Activated naive CD4-positive, alpha-beta T cell treated with anti-CD3 and anti-CD28 coated beads, Interleukin-2, amount 10 ng/mL, durations not matched to agents 7 days and 5 days (primary cell): ENCODE results near the gene MROH2B.
"Not testable (repeated sequence)": the region's sequence is repeated elsewhere in the genome, so short reads cannot be mapped to it uniquely, and the experiment has no call there.

Experiments
- CTCF ChIA-PET: fragments of 350-600 bp; sonication (Branson Sonifier 250); formaldehyde crosslinking; loops from one replicate; lab custom pipeline; 2021; ENCODE audit warnings: antibody characterized with exemption; lab: Charles Lee
- DNase-seq: peaks from one replicate; pipeline ENCODE4 v3.0.0-alpha.2; 2020
- H3K27ac Mint-ChIP-seq: one replicate; pipeline ENCODE4 v1.8.0; 2021; ENCODE audit warnings: mild to moderate bottlenecking, moderate library complexity, mixed read lengths
- H3K27me3 Mint-ChIP-seq: one replicate; pipeline ENCODE4 v1.8.0; 2021; ENCODE audit warnings: mild to moderate bottlenecking, mixed read lengths
- H3K36me3 Mint-ChIP-seq: one replicate; pipeline ENCODE4 v1.8.0; 2021; ENCODE audit warnings: mixed read lengths
- H3K4me1 Mint-ChIP-seq: one replicate; pipeline ENCODE4 v1.8.0; 2021; ENCODE audit warnings: mixed read lengths
- H3K4me3 Mint-ChIP-seq: one replicate; pipeline ENCODE4 v1.8.0; 2021; ENCODE audit warnings: mild to moderate bottlenecking, moderate library complexity, mixed read lengths
- H3K9me3 Mint-ChIP-seq: one replicate; pipeline ENCODE4 v1.8.0; 2021; ENCODE audit warnings: mixed read lengths

The MROH2B gene

GRCh38 chr5:41067714-41068568, 3.2 kb downstream of the MROH2B start:
- CTCF ChIA-PET: no interaction called here
- no peaks in the 10 kb centered on the region for H3K9me3 Mint-ChIP-seq
- no peak overlapping the region for H3K4me3 Mint-ChIP-seq
- H3K36me3 Mint-ChIP-seq: no peaks in the 10 kb centered on the region
- DNase-seq: no peak
- no peaks in the 10 kb centered on the region for H3K4me1 Mint-ChIP-seq
- H3K27me3 Mint-ChIP-seq: no peaks in the 10 kb centered on the region
- no peak overlapping the region for H3K27ac Mint-ChIP-seq

DNA sequence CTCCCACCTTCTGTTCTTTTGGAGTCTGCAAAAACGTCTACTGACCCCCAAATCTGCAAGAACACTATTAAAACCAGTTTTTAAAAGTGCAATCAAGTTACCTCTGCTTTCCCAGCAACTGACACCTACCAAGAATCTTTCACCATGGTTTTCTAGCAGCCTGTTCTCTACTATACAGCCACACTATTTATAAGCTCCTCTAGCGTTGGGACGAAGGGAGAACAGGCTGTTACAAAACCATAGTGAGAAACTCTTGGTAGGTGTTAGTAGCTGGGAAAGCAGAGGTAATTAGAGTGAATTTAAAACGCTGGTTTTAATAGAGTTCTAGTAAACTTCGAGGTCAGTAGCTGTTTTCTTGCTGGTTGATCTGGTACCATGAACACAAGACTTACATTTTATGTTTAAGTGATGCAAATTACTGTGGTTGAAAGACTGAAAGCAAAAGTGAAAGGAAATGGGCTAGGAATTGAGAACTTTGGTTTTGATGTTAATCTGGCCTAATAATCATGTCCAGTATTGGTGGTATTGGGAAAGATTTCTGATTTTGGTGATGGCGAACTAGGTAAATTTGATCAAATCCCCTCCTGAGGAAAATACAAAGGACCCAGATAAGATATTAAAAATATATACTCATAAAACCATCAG, 5.3 kb downstream of the MROH2B start:
- no peaks in the 10 kb centered on the region for H3K4me1 Mint-ChIP-seq
- no peaks in the 10 kb centered on the region for H3K27me3 Mint-ChIP-seq
- CTCF ChIA-PET: no interaction called here
- H3K4me3 Mint-ChIP-seq: no peak overlapping the region
- H3K9me3 Mint-ChIP-seq: no peaks in the 10 kb centered on the region
- DNase-seq: no peak
- H3K27ac Mint-ChIP-seq: no peak overlapping the region
- no peaks in the 10 kb centered on the region for H3K36me3 Mint-ChIP-seq

DNA sequence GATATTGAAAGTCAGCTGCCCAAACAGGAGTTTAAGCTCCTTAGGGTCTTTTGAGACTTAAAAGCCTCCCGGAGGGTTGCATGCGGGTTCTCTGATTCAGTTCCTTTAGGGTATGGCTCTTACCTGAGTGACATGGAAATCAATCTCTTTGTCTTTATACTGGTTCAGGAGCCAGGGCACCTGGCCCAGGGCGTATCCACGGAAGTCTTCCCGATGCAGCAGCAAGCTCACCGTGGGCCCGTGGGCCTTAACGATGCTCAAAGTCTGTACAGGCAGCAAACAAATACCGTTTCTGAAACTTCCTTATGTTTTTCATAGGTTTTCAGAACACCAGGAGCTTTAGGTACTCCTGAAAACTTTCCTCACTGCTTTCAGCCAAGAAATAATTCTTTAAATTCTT, 13.2 kb downstream of the MROH2B start:
- CTCF ChIA-PET: no interaction called here
- Mint-ChIP-seq H3K4me1 (no peaks in the 10 kb centered on the region), H3K9me3 (no peaks in the 10 kb centered on the region), H3K4me3 (no peak overlapping the region), H3K27me3 (no peaks in the 10 kb centered on the region), H3K36me3 (no peaks in the 10 kb centered on the region), H3K27ac (no peak overlapping the region)
- DNase-seq: no peak

DNA sequence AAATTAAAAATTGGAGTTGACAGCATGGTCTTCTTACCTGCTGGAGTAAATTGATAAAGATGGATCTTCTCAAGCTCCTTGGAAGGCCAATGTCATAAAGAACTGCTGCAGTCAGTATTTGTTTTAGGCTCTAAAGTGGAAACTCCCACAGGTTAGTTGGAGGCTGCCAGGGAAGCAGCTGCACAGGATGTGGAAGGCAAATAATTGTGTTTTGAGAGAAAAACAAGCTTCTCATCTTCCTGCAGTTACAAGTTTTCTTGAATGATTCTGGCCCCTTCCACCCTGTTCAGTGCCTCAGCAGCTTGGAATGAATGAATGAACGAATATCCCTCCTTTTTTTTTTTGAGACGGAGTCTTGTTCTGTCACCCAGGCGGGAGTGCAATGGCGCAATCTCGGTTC, 13.9 kb downstream of the MROH2B start:
- DNase-seq: no peak

GRCh38 chr5:41048986-41049385, 22.2 kb downstream of the MROH2B start:
- no peak overlapping the region for H3K4me3 Mint-ChIP-seq
- CTCF ChIA-PET: no interaction called here
- no peaks in the 10 kb centered on the region for H3K4me1 Mint-ChIP-seq
- H3K36me3 Mint-ChIP-seq: no peaks in the 10 kb centered on the region
- no peaks in the 10 kb centered on the region for H3K9me3 Mint-ChIP-seq
- H3K27ac Mint-ChIP-seq: no peak overlapping the region
- DNase-seq: no peak
- H3K27me3 Mint-ChIP-seq: no peaks in the 10 kb centered on the region

More for the DNA sequence above, 13.9 kb downstream of the MROH2B start:
- H3K27ac Mint-ChIP-seq: no peak overlapping the region
- CTCF ChIA-PET: no interaction called here
- no peaks in the 10 kb centered on the region for H3K36me3 Mint-ChIP-seq
- H3K9me3 Mint-ChIP-seq: no peaks in the 10 kb centered on the region
- H3K27me3 Mint-ChIP-seq: no peaks in the 10 kb centered on the region
- no peaks in the 10 kb centered on the region for H3K4me1 Mint-ChIP-seq
- H3K4me3 Mint-ChIP-seq: no peak overlapping the region

DNA sequence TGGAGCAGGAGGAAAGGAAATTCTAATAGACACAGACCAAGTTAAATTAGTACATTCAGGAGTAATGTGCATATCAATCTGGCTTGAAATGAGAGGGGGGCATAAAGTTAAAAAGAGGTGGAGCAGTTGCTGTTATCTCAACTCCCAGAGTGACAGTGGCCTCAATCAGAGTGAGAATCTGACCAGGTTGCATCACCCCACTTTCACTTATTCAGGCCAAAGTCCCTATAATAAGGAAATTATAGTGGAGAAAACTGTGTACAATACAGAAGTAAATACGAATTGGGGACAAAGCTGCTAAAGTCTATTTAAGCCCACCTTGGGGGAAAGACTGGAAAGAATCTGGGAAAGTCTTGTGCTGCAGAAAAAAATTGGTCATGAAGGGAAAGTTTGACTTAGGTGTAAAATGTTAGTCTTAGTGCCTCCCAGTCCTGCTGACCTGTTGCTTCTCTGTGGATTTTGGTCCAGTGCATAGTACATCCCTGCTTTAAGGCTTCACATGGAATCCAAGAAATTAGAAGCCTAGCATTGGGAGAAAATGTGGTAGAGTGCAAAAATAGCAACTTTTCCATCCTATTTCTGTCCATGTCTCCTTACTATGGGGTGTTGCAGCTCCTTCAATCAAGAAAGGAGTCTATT, 27.9 kb downstream of the MROH2B start:
- DNase-seq: no peak
- CTCF ChIA-PET: no interaction called here
- H3K27ac Mint-ChIP-seq: no peak overlapping the region
- no peaks in the 10 kb centered on the region for H3K27me3 Mint-ChIP-seq
- no peaks in the 10 kb centered on the region for H3K4me1 Mint-ChIP-seq
- no peak overlapping the region for H3K4me3 Mint-ChIP-seq
- H3K36me3 Mint-ChIP-seq: no peaks in the 10 kb centered on the region
- no peaks in the 10 kb centered on the region for H3K9me3 Mint-ChIP-seq

- Mint-ChIP-seq H3K9me3 (no peaks in the 10 kb centered on the region), H3K27me3 (no peaks in the 10 kb centered on the region), H3K4me1 (no peaks in the 10 kb centered on the region), H3K36me3 (no peaks in the 10 kb centered on the region), H3K27ac (no peak overlapping the region), H3K4me3 (no peak overlapping the region)
- CTCF ChIA-PET: no interaction called here
- DNase-seq: no peak
These were observed 38.2 kb downstream of the MROH2B start for GRCh38 chr5:41032973-41033372.

DNA sequence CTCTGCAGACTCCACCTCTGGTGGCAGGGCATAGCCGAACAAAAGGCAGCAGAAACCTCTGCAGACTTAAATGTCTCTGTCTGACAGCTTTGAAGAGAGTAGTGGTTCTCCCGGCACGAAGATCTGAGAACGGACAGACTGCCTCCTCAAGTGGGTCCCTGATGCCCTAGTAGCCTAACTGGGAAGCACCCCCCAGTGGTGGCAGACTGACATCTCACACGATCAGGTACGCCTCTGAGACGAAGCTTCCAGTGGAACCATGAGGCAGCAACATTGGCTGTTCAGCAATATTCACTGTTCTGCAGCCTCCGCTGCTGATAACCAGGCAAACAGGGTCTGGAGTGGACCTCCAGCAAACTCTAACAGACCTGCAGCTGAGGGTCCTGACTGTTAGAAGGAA, 48.5 kb downstream of the MROH2B start:
- DNase-seq, H3K27me3 Mint-ChIP-seq, H3K36me3 Mint-ChIP-seq, H3K27ac Mint-ChIP-seq, H3K4me3 Mint-ChIP-seq, H3K4me1 Mint-ChIP-seq, CTCF ChIA-PET, H3K9me3 Mint-ChIP-seq: not testable (repeated sequence)

DNA sequence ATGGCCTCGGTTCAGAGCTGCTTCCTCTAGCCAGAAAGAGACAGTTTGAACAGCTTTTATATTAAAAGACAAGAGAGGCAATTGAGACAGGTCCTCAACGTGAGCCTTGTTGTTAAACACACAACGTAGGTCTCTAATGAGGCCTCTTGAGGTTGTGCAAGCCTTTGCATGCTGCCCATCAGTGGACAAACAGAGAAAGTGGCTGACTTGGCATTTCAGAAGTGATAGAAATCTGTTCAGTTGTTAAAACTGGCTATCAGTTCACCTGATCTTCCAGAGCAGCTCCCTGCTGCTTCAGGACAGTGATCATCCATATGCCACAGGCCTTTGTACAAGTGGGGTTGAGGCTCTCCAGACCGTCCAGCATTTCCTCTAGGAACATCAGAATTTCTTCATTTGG, 58.8 kb downstream of the MROH2B start:
- no peaks in the 10 kb centered on the region for H3K9me3 Mint-ChIP-seq
- H3K4me3 Mint-ChIP-seq: no peak overlapping the region
- H3K27ac Mint-ChIP-seq: no peak overlapping the region
- H3K27me3 Mint-ChIP-seq: no peaks in the 10 kb centered on the region
- H3K36me3 Mint-ChIP-seq: no peaks in the 10 kb centered on the region
- CTCF ChIA-PET: no interaction called here
- no peaks in the 10 kb centered on the region for H3K4me1 Mint-ChIP-seq
- DNase-seq: no peak

GRCh38 chr5:41010572-41010971, 60.6 kb downstream of the MROH2B start:
- Mint-ChIP-seq H3K4me1 (no peaks in the 10 kb centered on the region), H3K4me3 (no peak overlapping the region), H3K27ac (no peak overlapping the region), H3K36me3 (no peaks in the 10 kb centered on the region), H3K27me3 (no peaks in the 10 kb centered on the region), H3K9me3 (no peaks in the 10 kb centered on the region)
- DNase-seq: no peak
- CTCF ChIA-PET: no interaction called here

- Mint-ChIP-seq H3K27ac (no peak overlapping the region), H3K4me1 (no peaks in the 10 kb centered on the region), H3K36me3 (no peaks in the 10 kb centered on the region), H3K27me3 (no peaks in the 10 kb centered on the region), H3K9me3 (no peaks in the 10 kb centered on the region), H3K4me3 (no peak overlapping the region)
- CTCF ChIA-PET: no interaction called here
- DNase-seq: no peak
These were observed 61.9 kb downstream of the MROH2B start for GRCh38 chr5:41009232-41009631.

- Mint-ChIP-seq H3K27ac (no peak overlapping the region), H3K27me3 (no peaks in the 10 kb centered on the region), H3K9me3 (no peaks in the 10 kb centered on the region), H3K36me3 (no peaks in the 10 kb centered on the region), H3K4me3 (no peak overlapping the region), H3K4me1 (no peaks in the 10 kb centered on the region)
- CTCF ChIA-PET: no interaction called here
- no peak for DNase-seq
These were observed 66.2 kb downstream of the MROH2B start for GRCh38 chr5:41004931-41005330.

- no peaks in the 10 kb centered on the region for H3K9me3 Mint-ChIP-seq
- H3K36me3 Mint-ChIP-seq: no peaks in the 10 kb centered on the region
These were observed 67.3 kb downstream of the MROH2B start for GRCh38 chr5:41003670-41004376.

GRCh38 chr5:40999966-41000365, 71.2 kb downstream of the MROH2B start:
- H3K36me3 Mint-ChIP-seq: no peaks in the 10 kb centered on the region
- no peaks in the 10 kb centered on the region for H3K9me3 Mint-ChIP-seq
- no peak overlapping the region for H3K27ac Mint-ChIP-seq
- no peak overlapping the region for H3K4me3 Mint-ChIP-seq
- CTCF ChIA-PET: no interaction called here
- H3K4me1 Mint-ChIP-seq: no peaks in the 10 kb centered on the region
- no peaks in the 10 kb centered on the region for H3K27me3 Mint-ChIP-seq
- DNase-seq: no peak

More at GRCh38 chr5:41003670-41004376, 67.3 kb downstream of the MROH2B start:
- no peak overlapping the region for H3K27ac Mint-ChIP-seq
- H3K4me1 Mint-ChIP-seq: no peaks in the 10 kb centered on the region
- DNase-seq: no peak
- CTCF ChIA-PET: no interaction called here
- H3K4me3 Mint-ChIP-seq: no peak overlapping the region
- no peaks in the 10 kb centered on the region for H3K27me3 Mint-ChIP-seq
